OCI-LY7 (cell line): ENCODE measurements around the gene PTCHD4. TPM values are rescaled to one million over a fixed set of nuclear protein-coding genes. Genes with fewer than 3 reads are reported as not detected.

Source experiments
- BruUV-seq: library from RNA; stranded (reverse); fragments of 400-500 nt; replicated peaks from 2 replicates; lab custom pipeline; 2021; lab: Mats Ljungman, UMichigan
- CTCF ChIA-PET: fragments of 300-600 bp; sonication (Branson Sonifier 250); formaldehyde crosslinking; loops from one replicate; lab custom pipeline; 2022; ENCODE audit warnings: antibody characterized with exemption; ENCODE audit not compliant: unreplicated experiment; lab: Charles Lee
- POLR2A ChIA-PET: fragments of 300-600 bp; sonication (Branson Sonifier 250); formaldehyde crosslinking; loops from one replicate; lab custom pipeline; 2022; ENCODE audit warnings: antibody characterized with exemption; lab: Charles Lee
- DNase-seq: peaks from one replicate; pipeline ENCODE4 v3.0.0-alpha.2; 2015; ENCODE audit warnings: low spot score
- H2AFZ ChIP-seq: fragments of 200-600 bp; sonication (generic), shearing (Covaris generic); 2 replicates; pipeline ENCODE4 v1.6.1; 2014; ENCODE audit warnings: mild to moderate bottlenecking, antibody characterized with exemption, low read length, moderate library complexity
- H3K27ac ChIP-seq: fragments of 200-600 bp; sonication (generic); 2 replicates; pipeline ENCODE4 v1.5.1; 2014; ENCODE audit warnings: mixed run types, low read depth, mild to moderate bottlenecking, moderate library complexity, low read length, inconsistent platforms; ENCODE audit not compliant: poor library complexity, severe bottlenecking
- H3K36me3 ChIP-seq: fragments of 200-600 bp; sonication (generic); 2 replicates; pipeline ENCODE4 v1.6.1; 2014; ENCODE audit warnings: mild to moderate bottlenecking, antibody characterized with exemption, low read length, moderate library complexity, mixed read lengths; ENCODE audit not compliant: insufficient read depth
- H3K4me1 ChIP-seq: fragments of 200-600 bp; sonication (generic); 2 replicates; pipeline ENCODE4 v1.5.1; 2014; ENCODE audit warnings: mild to moderate bottlenecking, low read length; ENCODE audit not compliant: insufficient read depth, poor library complexity, severe bottlenecking
- H3K4me2 ChIP-seq: fragments of 200-600 bp; sonication (generic); 2 replicates; pipeline ENCODE4 v1.6.1; 2014; ENCODE audit warnings: mild to moderate bottlenecking, low read length
- H3K4me3 ChIP-seq: fragments of 200-600 bp; sonication (generic); 2 replicates; pipeline ENCODE4 v1.5.1; 2014; ENCODE audit warnings: mild to moderate bottlenecking, low read depth, low read length; ENCODE audit not compliant: poor library complexity, severe bottlenecking
- H3K79me2 ChIP-seq: fragments of 200-600 bp; sonication (generic); 2 replicates; pipeline ENCODE4 v1.6.1; 2016; ENCODE audit warnings: low read depth, mild to moderate bottlenecking, low read length, moderate library complexity, mixed read lengths; ENCODE audit not compliant: insufficient read depth
- H3K9me2 ChIP-seq: fragments of 200-600 bp; sonication (generic); 2 replicates; pipeline ENCODE4 v1.6.1; 2016; ENCODE audit warnings: mild to moderate bottlenecking, low read length, mixed read lengths; ENCODE audit not compliant: insufficient read depth
- H3K9me3 ChIP-seq: fragments of 200-600 bp; sonication (generic); 2 replicates; pipeline ENCODE4 v1.6.1; 2014; ENCODE audit warnings: mild to moderate bottlenecking, mixed run types, low read length, mixed read lengths
- H4K20me1 ChIP-seq: fragments of 200-600 bp; sonication (generic); 2 replicates; pipeline ENCODE4 v1.6.1; 2014; ENCODE audit warnings: mild to moderate bottlenecking, antibody characterized with exemption, low read length, moderate library complexity, mixed read lengths; ENCODE audit not compliant: insufficient read depth
- EZH2phosphoT487 ChIP-seq: fragments of 200-600 bp; sonication (generic); IDR thresholded peaks from 2 replicates; pipeline ENCODE4 v1.6.1; 2018; ENCODE audit warnings: low read depth, borderline replicate concordance, mild to moderate bottlenecking, mixed run types, antibody characterized with exemption, low read length, moderate library complexity, mixed read lengths
- intact Hi-C: fragments of 100-400 bp; cut with micrococcal nuclease; formaldehyde crosslinking; loops from one replicate; pipeline ENCODE4 v1.10.0; 2022; ENCODE audit not compliant: unreplicated experiment
- total RNA-seq, 2 experiments: library from RNA; depleted of rRNA in 1 of 2; stranded (reverse); fragments of >200 nt in 1 of 2; shearing (Covaris generic) in 1 of 2; gene quantifications; 2 replicates each; pipeline ENCODE4 v1.2.3, GENCODE V29; 2014 to 2022
- TF ChIP-seq, protein P1 (sequence below): fragments of 200-600 bp; sonication (generic); conservative IDR thresholded peaks from 2 replicates; pipeline ENCODE4 v1.5.1; 2014; ENCODE audit warnings: mild to moderate bottlenecking, antibody characterized with exemption, low read length, moderate library complexity, mixed read lengths

Gene PTCHD4
- total RNA-seq, 2 experiments from 2014 or later, result not detected

DNA sequence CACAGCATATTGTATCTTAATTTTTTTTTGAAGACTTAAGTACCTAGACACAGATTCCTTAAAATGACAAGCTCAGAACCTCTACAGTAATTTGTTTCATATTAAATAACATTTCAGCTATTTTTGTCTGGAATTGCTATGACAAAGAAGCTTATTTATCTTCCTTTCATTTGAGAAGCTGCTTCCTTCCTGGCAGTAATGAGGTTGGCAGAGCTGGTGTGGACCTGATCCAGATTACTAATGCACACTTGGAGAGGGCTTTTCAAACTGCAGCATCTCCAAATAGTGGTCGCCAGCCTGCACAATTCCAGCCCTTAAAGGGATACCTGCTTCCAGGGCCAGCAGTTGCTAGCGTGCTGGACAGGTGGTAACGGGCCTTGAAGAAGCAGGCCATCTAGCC is 12.1 kb downstream of the PTCHD4 start:
- Histone ChIP-seq H3K4me3 (no peak overlapping the region), H3K9me3 (no peaks in the 10 kb centered on the region), H2AFZ (no peak overlapping the region), H3K9me2 (no peaks in the 10 kb centered on the region), H3K36me3 (no peaks in the 10 kb centered on the region), H3K4me2 (no peak overlapping the region), H3K4me1 (no peaks in the 10 kb centered on the region), H4K20me1 (no peaks in the 10 kb centered on the region), H3K27ac (no peak overlapping the region), H3K79me2 (no peaks in the 10 kb centered on the region)
- intact Hi-C loops, result no loop called here
- ChIA-PET CTCF (no interaction called here), POLR2A (interaction anchor here (0.9 to 1.4 kb wide), 2 partner anchors 10 to 192 kb away, joined by 3 read pairs; no protein-coding TSS in a partner anchor)
- no peak for TF ChIP-seq EZH2phosphoT487
- TF ChIP-seq, protein P1, sequence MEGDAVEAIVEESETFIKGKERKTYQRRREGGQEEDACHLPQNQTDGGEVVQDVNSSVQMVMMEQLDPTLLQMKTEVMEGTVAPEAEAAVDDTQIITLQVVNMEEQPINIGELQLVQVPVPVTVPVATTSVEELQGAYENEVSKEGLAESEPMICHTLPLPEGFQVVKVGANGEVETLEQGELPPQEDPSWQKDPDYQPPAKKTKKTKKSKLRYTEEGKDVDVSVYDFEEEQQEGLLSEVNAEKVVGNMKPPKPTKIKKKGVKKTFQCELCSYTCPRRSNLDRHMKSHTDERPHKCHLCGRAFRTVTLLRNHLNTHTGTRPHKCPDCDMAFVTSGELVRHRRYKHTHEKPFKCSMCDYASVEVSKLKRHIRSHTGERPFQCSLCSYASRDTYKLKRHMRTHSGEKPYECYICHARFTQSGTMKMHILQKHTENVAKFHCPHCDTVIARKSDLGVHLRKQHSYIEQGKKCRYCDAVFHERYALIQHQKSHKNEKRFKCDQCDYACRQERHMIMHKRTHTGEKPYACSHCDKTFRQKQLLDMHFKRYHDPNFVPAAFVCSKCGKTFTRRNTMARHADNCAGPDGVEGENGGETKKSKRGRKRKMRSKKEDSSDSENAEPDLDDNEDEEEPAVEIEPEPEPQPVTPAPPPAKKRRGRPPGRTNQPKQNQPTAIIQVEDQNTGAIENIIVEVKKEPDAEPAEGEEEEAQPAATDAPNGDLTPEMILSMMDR, result no peak
- no peak for DNase-seq
- BruUV-seq, result no TSS peak

DNA sequence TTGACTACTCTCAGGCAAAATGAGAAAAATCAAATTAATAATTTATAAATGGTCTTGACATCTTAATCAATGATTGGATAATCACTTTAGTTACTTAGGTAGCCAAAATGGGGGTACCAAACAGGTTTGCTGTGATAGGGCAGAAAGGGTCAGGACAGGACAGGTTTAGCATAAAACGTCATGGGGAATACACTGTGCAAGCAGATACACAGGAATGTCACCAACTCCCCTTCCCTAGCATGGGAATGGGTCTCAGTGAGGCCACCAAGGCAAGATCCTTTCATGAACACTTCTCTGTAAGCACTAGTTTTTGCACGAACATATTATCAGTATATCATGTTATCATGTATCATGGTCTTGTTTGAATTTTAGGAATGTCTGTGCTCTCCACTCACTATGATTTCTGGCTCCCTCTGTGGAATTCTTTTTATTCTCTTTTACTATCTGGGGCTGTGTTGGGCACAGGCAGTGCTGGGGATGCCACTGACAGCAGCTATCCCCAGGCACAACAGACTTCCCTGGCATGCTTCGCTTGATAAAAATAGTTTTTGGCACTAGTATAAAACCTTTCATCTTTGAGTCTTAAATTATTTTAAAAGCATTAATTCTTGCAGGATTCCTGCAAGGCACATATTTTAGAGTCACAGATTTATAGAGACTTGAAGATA is 18.3 kb downstream of the PTCHD4 start:
- no peaks in the 10 kb centered on the region for H3K9me3 ChIP-seq
- DNase-seq, result no peak
- TF ChIP-seq EZH2phosphoT487, result no peak
- TF ChIP-seq, protein P1, result no peak
- no TSS peak for BruUV-seq
- H2AFZ ChIP-seq, result no peak overlapping the region
- H3K4me2 ChIP-seq, result no peak overlapping the region
- no peak overlapping the region for H3K27ac ChIP-seq
- CTCF ChIA-PET, result no interaction called here
- POLR2A ChIA-PET, result interaction anchor here (0.7 kb wide), 1 partner anchor 11 kb away, joined by 3 read pairs; no protein-coding TSS in a partner anchor
- intact Hi-C loops, result no loop called here
- H3K9me2 ChIP-seq, result no peaks in the 10 kb centered on the region
- H3K4me1 ChIP-seq, result no peaks in the 10 kb centered on the region
- no peaks in the 10 kb centered on the region for H4K20me1 ChIP-seq
- no peaks in the 10 kb centered on the region for H3K79me2 ChIP-seq
- H3K36me3 ChIP-seq, result no peaks in the 10 kb centered on the region
- no peak overlapping the region for H3K4me3 ChIP-seq

DNA sequence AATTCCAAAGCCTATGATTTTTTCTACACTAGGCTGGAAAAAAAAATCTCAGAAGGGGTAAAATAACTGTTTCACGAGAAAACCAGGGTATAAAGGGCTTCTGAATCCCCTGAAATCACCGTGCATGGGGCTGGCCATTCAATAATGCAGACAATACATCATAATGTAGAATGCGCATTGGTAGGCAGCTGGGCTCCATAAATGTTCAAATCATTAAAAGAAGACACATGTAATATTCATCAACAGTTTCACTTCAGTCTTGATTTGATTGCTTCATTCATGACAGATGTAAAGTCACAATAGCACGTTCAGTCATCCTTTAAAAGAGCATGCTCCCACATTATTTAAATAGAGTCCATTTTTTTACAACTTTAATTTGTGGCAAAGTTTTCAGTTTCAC is 20.5 kb downstream of the PTCHD4 start:
- H3K4me1 ChIP-seq, result no peaks in the 10 kb centered on the region
- no peak overlapping the region for H2AFZ ChIP-seq
- no peak overlapping the region for H3K4me3 ChIP-seq
- no peak for TF ChIP-seq EZH2phosphoT487
- TF ChIP-seq, protein P1, result no peak
- no peaks in the 10 kb centered on the region for H3K36me3 ChIP-seq
- no peaks in the 10 kb centered on the region for H3K79me2 ChIP-seq
- no TSS peak for BruUV-seq
- DNase-seq, result no peak
- intact Hi-C loops, result no loop called here
- no peaks in the 10 kb centered on the region for H4K20me1 ChIP-seq
- no peak overlapping the region for H3K4me2 ChIP-seq
- no peak overlapping the region for H3K27ac ChIP-seq
- ChIA-PET CTCF (no interaction called here), POLR2A (no interaction called here)
- H3K9me3 ChIP-seq, result no peaks in the 10 kb centered on the region
- no peaks in the 10 kb centered on the region for H3K9me2 ChIP-seq
